Cardiac fibroblast (primary cell): ENCODE measurements around the gene MRPS7.

Experiments
- DNase-seq, 2 donors: peaks; one replicate each; pipeline versions ENCODE4 v3.0.0 to v3.0.0-alpha.2; 2010; ENCODE audit warnings: low read depth in 2 of 2
- H3K4me3 ChIP-seq, 2 donors: replicated peaks in 1 of 2; 1 replicate in 1 of 2; 2 replicates in 1 of 2; pipeline ENCODE4 v1.5.1; 2011; ENCODE audit warnings: low read depth in 2 of 2, low read length in 2 of 2, mild to moderate bottlenecking in 2 of 2, moderate library complexity in 1 of 2
- TF ChIP-seq, protein P1 (sequence below): IDR thresholded peaks from one replicate; pipeline ENCODE4 v1.5.1; 2011; ENCODE audit warnings: low read depth, mild to moderate bottlenecking, low read length, inconsistent platforms

Gene MRPS7

GRCh38 chr17:75239214-75239613, 22.5 kb upstream of the MRPS7 start:
- H3K4me3 ChIP-seq, result no peak overlapping the region
- TF ChIP-seq, protein P1, sequence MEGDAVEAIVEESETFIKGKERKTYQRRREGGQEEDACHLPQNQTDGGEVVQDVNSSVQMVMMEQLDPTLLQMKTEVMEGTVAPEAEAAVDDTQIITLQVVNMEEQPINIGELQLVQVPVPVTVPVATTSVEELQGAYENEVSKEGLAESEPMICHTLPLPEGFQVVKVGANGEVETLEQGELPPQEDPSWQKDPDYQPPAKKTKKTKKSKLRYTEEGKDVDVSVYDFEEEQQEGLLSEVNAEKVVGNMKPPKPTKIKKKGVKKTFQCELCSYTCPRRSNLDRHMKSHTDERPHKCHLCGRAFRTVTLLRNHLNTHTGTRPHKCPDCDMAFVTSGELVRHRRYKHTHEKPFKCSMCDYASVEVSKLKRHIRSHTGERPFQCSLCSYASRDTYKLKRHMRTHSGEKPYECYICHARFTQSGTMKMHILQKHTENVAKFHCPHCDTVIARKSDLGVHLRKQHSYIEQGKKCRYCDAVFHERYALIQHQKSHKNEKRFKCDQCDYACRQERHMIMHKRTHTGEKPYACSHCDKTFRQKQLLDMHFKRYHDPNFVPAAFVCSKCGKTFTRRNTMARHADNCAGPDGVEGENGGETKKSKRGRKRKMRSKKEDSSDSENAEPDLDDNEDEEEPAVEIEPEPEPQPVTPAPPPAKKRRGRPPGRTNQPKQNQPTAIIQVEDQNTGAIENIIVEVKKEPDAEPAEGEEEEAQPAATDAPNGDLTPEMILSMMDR, result no peak
- DNase-seq, result no peak

- no peak for DNase-seq
- H3K4me3 ChIP-seq, result no peak overlapping the region
- TF ChIP-seq, protein P1, result no peak
Measured at GRCh38 chr17:75239778-75240393, 21.8 kb upstream of the MRPS7 start.

- H3K4me3 ChIP-seq, result no peak overlapping the region
- peak; percentile 31 to 42 for DNase-seq
- TF ChIP-seq, protein P1, result peak; percentile 74
Measured at GRCh38 chr17:75240394-75241142, 21.1 kb upstream of the MRPS7 start.

DNA sequence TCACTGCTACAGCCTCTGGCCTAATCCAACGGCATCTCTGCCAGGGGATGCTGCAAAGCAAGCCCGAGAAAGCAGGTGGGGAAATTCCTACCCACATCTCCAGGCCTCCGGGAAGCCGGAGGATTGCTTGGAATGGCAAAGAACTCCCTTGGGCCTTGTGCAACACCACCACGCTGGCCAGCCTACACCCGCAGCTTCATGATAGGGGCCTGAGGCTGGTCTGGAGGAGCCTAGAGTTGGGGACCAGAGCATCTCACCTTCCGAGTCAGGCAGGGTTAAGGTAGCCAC, 20.6 kb upstream of the MRPS7 start:
- no peak overlapping the region for H3K4me3 ChIP-seq
- TF ChIP-seq, protein P1, result no peak
- peak; percentile 51 to 58 for DNase-seq

- DNase-seq, result peak in 1 of 2 donors; percentile 16
- H3K4me3 ChIP-seq, result no peak overlapping the region
Measured at GRCh38 chr17:75241502-75241901, 20.2 kb upstream of the MRPS7 start.

DNA sequence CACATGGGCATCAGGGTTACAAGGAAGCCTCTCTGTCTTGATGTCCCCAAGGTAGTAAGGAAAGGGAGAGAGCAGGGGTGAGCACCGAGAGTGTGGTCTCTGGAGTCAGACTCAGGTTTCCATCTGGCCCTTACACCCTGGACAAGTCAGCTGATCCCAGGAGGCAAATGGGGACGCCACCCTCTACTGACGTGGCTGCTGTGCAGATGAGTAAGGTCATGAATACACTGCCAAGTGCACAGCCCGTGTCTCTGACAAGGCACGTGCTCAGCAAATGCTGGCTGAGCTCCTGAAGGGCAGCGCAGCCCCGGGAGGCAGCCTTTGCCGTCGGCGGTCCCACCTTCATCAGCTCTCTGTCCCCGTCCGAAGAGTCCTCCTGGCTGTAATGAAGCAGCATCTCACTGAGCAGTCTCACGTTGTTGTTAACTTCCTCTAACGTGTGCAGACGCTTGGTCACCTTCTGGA, 19.7 kb upstream of the MRPS7 start:
- TF ChIP-seq, protein P1, result no peak
- DNase-seq, result peak; percentile 17 to 72
- no peak overlapping the region for H3K4me3 ChIP-seq

More at GRCh38 chr17:75241502-75241901, 20.2 kb upstream of the MRPS7 start:
- TF ChIP-seq, protein P1, result no peak
